HepG2 (cell line): ENCODE data around the gene SLC2A6. TPM values are rescaled to one million over a fixed set of nuclear protein-coding genes. Genes with fewer than 3 reads are reported as not detected.

Experiments used
- BHLHE40 ChIP-seq: IDR thresholded peaks from 2 replicates; pipeline ENCODE4 v1.6.1; 2011; ENCODE audit warnings: low read length, improper control_type of control experiment
- HNRNPK ChIP-seq: fragments of 200-400 bp; formaldehyde crosslinking; IDR thresholded peaks from 2 replicates; pipeline ENCODE4 v1.6.1; 2018; ENCODE audit warnings: low read length, low read depth, moderate library complexity, mild to moderate bottlenecking; ENCODE audit not compliant: poor library complexity, severe bottlenecking
- MTERF4 ChIP-seq: sonication (generic); formaldehyde crosslinking; IDR thresholded peaks from 2 replicates; pipeline ENCODE4 v1.8.0; 2023; ENCODE audit warnings: mild to moderate bottlenecking, missing genetic modification reagents
- ZBTB1 ChIP-seq: sonication (generic); formaldehyde crosslinking; IDR thresholded peaks from 2 replicates; pipeline ENCODE4 v1.4.0; 2020; ENCODE audit warnings: missing genetic modification reagents, borderline replicate concordance
- ZEB1 ChIP-seq: IDR thresholded peaks from 2 replicates; pipeline ENCODE4 v1.6.1; 2012; ENCODE audit warnings: mild to moderate bottlenecking, low read depth, inconsistent platforms; ENCODE audit not compliant: insufficient replicate concordance
- ZFYVE20 ChIP-seq: sonication (generic); formaldehyde crosslinking; IDR thresholded peaks from 2 replicates; pipeline ENCODE4 v1.8.0; 2023; ENCODE audit warnings: low read depth, mild to moderate bottlenecking, moderate library complexity, missing genetic modification reagents, borderline replicate concordance
- ZNF138 ChIP-seq: sonication (generic); formaldehyde crosslinking; IDR thresholded peaks from 2 replicates; pipeline ENCODE4 v1.5.0; 2020; ENCODE audit warnings: mild to moderate bottlenecking, low read depth, missing genetic modification reagents
- ZNF263 ChIP-seq: sonication (generic); formaldehyde crosslinking; IDR thresholded peaks from 2 replicates; pipeline ENCODE4 v1.4.0; 2020; ENCODE audit warnings: missing genetic modification reagents
- ZNF292 ChIP-seq: sonication (generic); formaldehyde crosslinking; IDR thresholded peaks from 2 replicates; pipeline ENCODE4 v1.8.1; 2022; ENCODE audit warnings: mild to moderate bottlenecking, low read depth, missing genetic modification reagents, borderline replicate concordance
- ZNF460 ChIP-seq: sonication (generic); formaldehyde crosslinking; IDR thresholded peaks from 2 replicates; pipeline ENCODE4 v1.5.1; 2020; ENCODE audit warnings: missing genetic modification reagents, mild to moderate bottlenecking, borderline replicate concordance
- ZNF564 ChIP-seq: sonication (generic); formaldehyde crosslinking; IDR thresholded peaks from 2 replicates; pipeline ENCODE4 v1.8.1; 2023; ENCODE audit warnings: mild to moderate bottlenecking, missing genetic modification reagents
- ZSCAN25 ChIP-seq: sonication (generic); formaldehyde crosslinking; IDR thresholded peaks from 2 replicates; pipeline ENCODE4 v1.8.0; 2022; ENCODE audit warnings: mild to moderate bottlenecking, missing genetic modification reagents
- polyA plus RNA-seq, 8 experiments: library from polyadenylated mRNA; depleted of rRNA in 3 of 8; stranded (reverse) in 7 of 8; unstranded in 1 of 8; fragments of >200 nt; fragmentation: Illumina TruSeq in 4 of 8; extraction: Trizol in 4 of 8; gene quantifications; 2 replicates each; pipeline versions ENCODE4 v1.2.1 to v1.2.3, GENCODE V29; 2011 to 2016; ENCODE audit warnings: low read depth in 4 of 8, missing spikeins in 1 of 8, mixed read lengths in 1 of 8; ENCODE audit not compliant: insufficient read depth in 1 of 8
- total RNA-seq, 5 experiments: library from RNA; depleted of rRNA; stranded (reverse); fragments of >200 nt; fragmentation: Illumina TruSeq; extraction: Trizol; gene quantifications; 2 replicates each; pipeline ENCODE4 v1.2.3, GENCODE V29; 2016; ENCODE audit warnings: low read depth in 1 of 5
- TF ChIP-seq, protein P1 (sequence below): sonication (generic); formaldehyde crosslinking; IDR thresholded peaks from 2 replicates; pipeline ENCODE4 v1.4.0; 2020; ENCODE audit warnings: mild to moderate bottlenecking, missing genetic modification reagents
- TF ChIP-seq, protein P2 (sequence below): sonication (generic); formaldehyde crosslinking; IDR thresholded peaks from 2 replicates; pipeline ENCODE4 v1.5.1; 2020; ENCODE audit warnings: mild to moderate bottlenecking, missing genetic modification reagents, moderate library complexity
- TF ChIP-seq, protein P3 (sequence below): sonication (generic); formaldehyde crosslinking; IDR thresholded peaks from 2 replicates; pipeline ENCODE4 v1.5.1; 2020; ENCODE audit warnings: mild to moderate bottlenecking, missing genetic modification reagents, borderline replicate concordance

Gene SLC2A6
- total and polyA plus RNA-seq, 2 of the 13 experiments (the other 11 are each of a cell fraction or from before 2014, with no cell fraction given): 4.1 to 15.0 TPM

- TF ChIP-seq ZFYVE20 (CRISPR knock-in tag): no peak
- TF ChIP-seq ZNF460 (CRISPR knock-in tag): no peak
- no peak for TF ChIP-seq ZSCAN25
- TF ChIP-seq, protein P1, sequence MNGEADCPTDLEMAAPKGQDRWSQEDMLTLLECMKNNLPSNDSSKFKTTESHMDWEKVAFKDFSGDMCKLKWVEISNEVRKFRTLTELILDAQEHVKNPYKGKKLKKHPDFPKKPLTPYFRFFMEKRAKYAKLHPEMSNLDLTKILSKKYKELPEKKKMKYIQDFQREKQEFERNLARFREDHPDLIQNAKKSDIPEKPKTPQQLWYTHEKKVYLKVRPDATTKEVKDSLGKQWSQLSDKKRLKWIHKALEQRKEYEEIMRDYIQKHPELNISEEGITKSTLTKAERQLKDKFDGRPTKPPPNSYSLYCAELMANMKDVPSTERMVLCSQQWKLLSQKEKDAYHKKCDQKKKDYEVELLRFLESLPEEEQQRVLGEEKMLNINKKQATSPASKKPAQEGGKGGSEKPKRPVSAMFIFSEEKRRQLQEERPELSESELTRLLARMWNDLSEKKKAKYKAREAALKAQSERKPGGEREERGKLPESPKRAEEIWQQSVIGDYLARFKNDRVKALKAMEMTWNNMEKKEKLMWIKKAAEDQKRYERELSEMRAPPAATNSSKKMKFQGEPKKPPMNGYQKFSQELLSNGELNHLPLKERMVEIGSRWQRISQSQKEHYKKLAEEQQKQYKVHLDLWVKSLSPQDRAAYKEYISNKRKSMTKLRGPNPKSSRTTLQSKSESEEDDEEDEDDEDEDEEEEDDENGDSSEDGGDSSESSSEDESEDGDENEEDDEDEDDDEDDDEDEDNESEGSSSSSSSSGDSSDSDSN: peak; percentile 82
- TF ChIP-seq ZBTB1 (CRISPR knock-in tag): no peak
- TF ChIP-seq ZNF292 (CRISPR knock-in tag): no peak
- no peak for TF ChIP-seq ZNF263 (CRISPR knock-in tag)
- no peak; the same call in 1 of the 2 replicates for TF ChIP-seq ZNF564
- TF ChIP-seq BHLHE40: peak; percentile 90
- TF ChIP-seq, protein P2, sequence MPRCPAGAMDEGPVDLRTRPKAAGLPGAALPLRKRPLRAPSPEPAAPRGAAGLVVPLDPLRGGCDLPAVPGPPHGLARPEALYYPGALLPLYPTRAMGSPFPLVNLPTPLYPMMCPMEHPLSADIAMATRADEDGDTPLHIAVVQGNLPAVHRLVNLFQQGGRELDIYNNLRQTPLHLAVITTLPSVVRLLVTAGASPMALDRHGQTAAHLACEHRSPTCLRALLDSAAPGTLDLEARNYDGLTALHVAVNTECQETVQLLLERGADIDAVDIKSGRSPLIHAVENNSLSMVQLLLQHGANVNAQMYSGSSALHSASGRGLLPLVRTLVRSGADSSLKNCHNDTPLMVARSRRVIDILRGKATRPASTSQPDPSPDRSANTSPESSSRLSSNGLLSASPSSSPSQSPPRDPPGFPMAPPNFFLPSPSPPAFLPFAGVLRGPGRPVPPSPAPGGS (CRISPR knock-in tag): peak; percentile 62; the same call in 1 of the 2 replicates
- peak; percentile 6 for TF ChIP-seq HNRNPK
- TF ChIP-seq, protein P3, sequence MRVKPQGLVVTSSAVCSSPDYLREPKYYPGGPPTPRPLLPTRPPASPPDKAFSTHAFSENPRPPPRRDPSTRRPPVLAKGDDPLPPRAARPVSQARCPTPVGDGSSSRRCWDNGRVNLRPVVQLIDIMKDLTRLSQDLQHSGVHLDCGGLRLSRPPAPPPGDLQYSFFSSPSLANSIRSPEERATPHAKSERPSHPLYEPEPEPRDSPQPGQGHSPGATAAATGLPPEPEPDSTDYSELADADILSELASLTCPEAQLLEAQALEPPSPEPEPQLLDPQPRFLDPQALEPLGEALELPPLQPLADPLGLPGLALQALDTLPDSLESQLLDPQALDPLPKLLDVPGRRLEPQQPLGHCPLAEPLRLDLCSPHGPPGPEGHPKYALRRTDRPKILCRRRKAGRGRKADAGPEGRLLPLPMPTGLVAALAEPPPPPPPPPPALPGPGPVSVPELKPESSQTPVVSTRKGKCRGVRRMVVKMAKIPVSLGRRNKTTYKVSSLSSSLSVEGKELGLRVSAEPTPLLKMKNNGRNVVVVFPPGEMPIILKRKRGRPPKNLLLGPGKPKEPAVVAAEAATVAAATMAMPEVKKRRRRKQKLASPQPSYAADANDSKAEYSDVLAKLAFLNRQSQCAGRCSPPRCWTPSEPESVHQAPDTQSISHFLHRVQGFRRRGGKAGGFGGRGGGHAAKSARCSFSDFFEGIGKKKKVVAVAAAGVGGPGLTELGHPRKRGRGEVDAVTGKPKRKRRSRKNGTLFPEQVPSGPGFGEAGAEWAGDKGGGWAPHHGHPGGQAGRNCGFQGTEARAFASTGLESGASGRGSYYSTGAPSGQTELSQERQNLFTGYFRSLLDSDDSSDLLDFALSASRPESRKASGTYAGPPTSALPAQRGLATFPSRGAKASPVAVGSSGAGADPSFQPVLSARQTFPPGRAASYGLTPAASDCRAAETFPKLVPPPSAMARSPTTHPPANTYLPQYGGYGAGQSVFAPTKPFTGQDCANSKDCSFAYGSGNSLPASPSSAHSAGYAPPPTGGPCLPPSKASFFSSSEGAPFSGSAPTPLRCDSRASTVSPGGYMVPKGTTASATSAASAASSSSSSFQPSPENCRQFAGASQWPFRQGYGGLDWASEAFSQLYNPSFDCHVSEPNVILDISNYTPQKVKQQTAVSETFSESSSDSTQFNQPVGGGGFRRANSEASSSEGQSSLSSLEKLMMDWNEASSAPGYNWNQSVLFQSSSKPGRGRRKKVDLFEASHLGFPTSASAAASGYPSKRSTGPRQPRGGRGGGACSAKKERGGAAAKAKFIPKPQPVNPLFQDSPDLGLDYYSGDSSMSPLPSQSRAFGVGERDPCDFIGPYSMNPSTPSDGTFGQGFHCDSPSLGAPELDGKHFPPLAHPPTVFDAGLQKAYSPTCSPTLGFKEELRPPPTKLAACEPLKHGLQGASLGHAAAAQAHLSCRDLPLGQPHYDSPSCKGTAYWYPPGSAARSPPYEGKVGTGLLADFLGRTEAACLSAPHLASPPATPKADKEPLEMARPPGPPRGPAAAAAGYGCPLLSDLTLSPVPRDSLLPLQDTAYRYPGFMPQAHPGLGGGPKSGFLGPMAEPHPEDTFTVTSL (CRISPR knock-in tag): no peak
- no peak; the same call in 1 of the 2 replicates for TF ChIP-seq ZNF138
- peak; percentile 83 for TF ChIP-seq ZEB1
- no peak for TF ChIP-seq MTERF4 (CRISPR knock-in tag)
These were observed 18.3 kb downstream of the SLC2A6 start (continued) for GRCh38 chr9:133460405-133461175.
